H9 (cell line): Measurements from ENCODE around the gene MCCC1. TPM values are rescaled to one million over a fixed set of nuclear protein-coding genes. Genes with fewer than 3 reads are reported as not detected.
"Not testable (repeated sequence)": the region's sequence is repeated elsewhere in the genome, so short reads cannot be mapped to it uniquely, and the experiment has no call there.

ENCODE experiments used
- DNase-seq: peaks from one replicate; pipeline ENCODE4 v3.0.0-alpha.2; 2017
- H2AFZ ChIP-seq: one replicate; pipeline ENCODE4 v1.6.1; 2013; ENCODE audit warnings: mild to moderate bottlenecking, low read length, control low read depth, moderate library complexity
- H2AK5ac ChIP-seq: 2 replicates; pipeline ENCODE4 v1.6.1; 2013; ENCODE audit warnings: low read length, control low read depth, mixed read lengths; ENCODE audit not compliant: insufficient read length
- H2BK120ac ChIP-seq: one replicate; pipeline ENCODE4 v1.6.1; 2013; ENCODE audit warnings: low read depth, mild to moderate bottlenecking, low read length, control low read depth, inconsistent platforms; ENCODE audit not compliant: poor library complexity, severe bottlenecking
- H2BK12ac ChIP-seq: 2 replicates; pipeline ENCODE4 v1.6.1; 2013; ENCODE audit warnings: low read length, control low read depth, mixed read lengths, low read depth; ENCODE audit not compliant: insufficient read length
- H2BK15ac ChIP-seq: 2 replicates; pipeline ENCODE4 v1.6.1; 2013; ENCODE audit warnings: low read depth, low read length, control low read depth
- H2BK20ac ChIP-seq: one replicate; pipeline ENCODE4 v1.6.1; 2013; ENCODE audit warnings: low read depth, mild to moderate bottlenecking, low read length, control low read depth, inconsistent platforms; ENCODE audit not compliant: poor library complexity, severe bottlenecking
- H2BK5ac ChIP-seq: 2 replicates; pipeline ENCODE4 v1.6.1; 2013; ENCODE audit warnings: low read length, control low read depth, mixed read lengths; ENCODE audit not compliant: insufficient read length
- H3K14ac ChIP-seq: 2 replicates; pipeline ENCODE4 v1.6.1; 2013; ENCODE audit warnings: low read length, control low read depth; ENCODE audit not compliant: insufficient read depth
- H3K18ac ChIP-seq: 2 replicates; pipeline ENCODE4 v1.6.1; 2013; ENCODE audit warnings: low read depth, mild to moderate bottlenecking, mixed read lengths, low read length, control low read depth; ENCODE audit not compliant: insufficient read length
- H3K23ac ChIP-seq: 2 replicates; pipeline ENCODE4 v1.6.1; 2013; ENCODE audit warnings: low read length, control low read depth, mixed read lengths, low read depth; ENCODE audit not compliant: insufficient read length
- H3K23me2 ChIP-seq: 2 replicates; pipeline ENCODE4 v1.6.1; 2013; ENCODE audit warnings: low read depth, mild to moderate bottlenecking, mixed read lengths, low read length, control low read depth; ENCODE audit not compliant: insufficient read length, poor library complexity, severe bottlenecking
- H3K27ac ChIP-seq: 2 replicates; pipeline ENCODE4 v1.5.1; 2013; ENCODE audit warnings: low read length, control low read depth, mixed read lengths, low read depth; ENCODE audit not compliant: insufficient read length
- H3K27me3 ChIP-seq: 2 replicates; pipeline ENCODE4 v1.6.1; 2013; ENCODE audit warnings: low read length, control low read depth, inconsistent platforms; ENCODE audit not compliant: insufficient read depth
- H3K4ac ChIP-seq: 2 replicates; pipeline ENCODE4 v1.6.1; 2013; ENCODE audit warnings: low read depth, mild to moderate bottlenecking, control low read depth, inconsistent platforms, low read length, moderate library complexity
- H3K4me1 ChIP-seq: 2 replicates; pipeline ENCODE4 v1.6.1; 2013; ENCODE audit warnings: low read length, control low read depth, inconsistent platforms; ENCODE audit not compliant: insufficient read depth
- H3K4me2 ChIP-seq: 2 replicates; pipeline ENCODE4 v1.6.1; 2013; ENCODE audit warnings: low read length, control low read depth, mixed read lengths; ENCODE audit not compliant: insufficient read length, insufficient read depth
- H3K56ac ChIP-seq: 2 replicates; pipeline ENCODE4 v1.6.1; 2013; ENCODE audit warnings: low read depth, mild to moderate bottlenecking, mixed read lengths, low read length, control low read depth; ENCODE audit not compliant: insufficient read length
- H3K79me1 ChIP-seq: 2 replicates; pipeline ENCODE4 v1.6.1; 2013; ENCODE audit warnings: low read depth, mild to moderate bottlenecking, moderate library complexity, low read length, control low read depth, inconsistent platforms; ENCODE audit not compliant: insufficient read depth, poor library complexity, severe bottlenecking
- H3K79me2 ChIP-seq: 2 replicates; pipeline ENCODE4 v1.6.1; 2013; ENCODE audit warnings: low read length, control low read depth, inconsistent platforms; ENCODE audit not compliant: insufficient read depth
- H3K9ac ChIP-seq: 2 replicates; pipeline ENCODE4 v1.6.1; 2013; ENCODE audit warnings: low read length, control low read depth, mixed read lengths; ENCODE audit not compliant: insufficient read length; ENCODE audit errors: extremely low read depth
- H3K9me3 ChIP-seq: one replicate; pipeline ENCODE4 v1.6.1; 2013; ENCODE audit warnings: low read depth, low read length, inconsistent platforms; ENCODE audit not compliant: control insufficient read depth
- H3T11ph ChIP-seq: one replicate; pipeline ENCODE4 v1.6.1; 2013; ENCODE audit warnings: mild to moderate bottlenecking, low read length, control low read depth, inconsistent platforms
- H4K20me1 ChIP-seq: one replicate; pipeline ENCODE4 v1.6.1; 2013; ENCODE audit not compliant: control insufficient read depth, insufficient read length, insufficient read depth
- H4K5ac ChIP-seq: 2 replicates; pipeline ENCODE4 v1.6.1; 2013; ENCODE audit warnings: low read depth, mild to moderate bottlenecking, mixed read lengths, low read length, control low read depth; ENCODE audit not compliant: insufficient read length
- H4K8ac ChIP-seq: replicated peaks from 2 replicates; pipeline ENCODE4 v1.6.1; 2013; ENCODE audit warnings: low read length, control low read depth, mixed read lengths, low read depth; ENCODE audit not compliant: insufficient read length
- H4K91ac ChIP-seq: 2 replicates; pipeline ENCODE4 v1.6.1; 2013; ENCODE audit warnings: low read depth, mild to moderate bottlenecking, moderate library complexity, mixed read lengths, low read length, control low read depth; ENCODE audit not compliant: insufficient read length
- H3K27ac Mint-ChIP-seq, 3 experiments: 2 replicates in 2 of 3; 3 replicates in 1 of 3; pipeline ENCODE4 v1.8.0; 2020 to 2021; ENCODE audit warnings: mixed read lengths in 3 of 3, mild to moderate bottlenecking in 1 of 3, moderate library complexity in 1 of 3
- H3K27me3 Mint-ChIP-seq: 2 replicates; pipeline ENCODE4 v1.8.0; 2021; ENCODE audit warnings: low read depth, mild to moderate bottlenecking, moderate library complexity, mixed read lengths
- H3K36me3 Mint-ChIP-seq, 3 experiments: 2 replicates in 2 of 3; 3 replicates in 1 of 3; pipeline ENCODE4 v1.8.0; 2020 to 2021; ENCODE audit warnings: low read depth in 3 of 3, mixed read lengths in 3 of 3; ENCODE audit not compliant: insufficient read depth in 1 of 3
- H3K4me1 Mint-ChIP-seq, 2 experiments: 2 replicates each; pipeline ENCODE4 v1.8.0; 2020; ENCODE audit warnings: mixed read lengths in 2 of 2
- H3K4me3 Mint-ChIP-seq, 2 experiments: 2 replicates in 1 of 2; 3 replicates in 1 of 2; pipeline ENCODE4 v1.8.0; 2020 to 2021; ENCODE audit warnings: mild to moderate bottlenecking in 2 of 2, mixed read lengths in 2 of 2, moderate library complexity in 1 of 2
- H3K9me3 Mint-ChIP-seq, 2 experiments: 2 replicates in 1 of 2; 3 replicates in 1 of 2; pipeline ENCODE4 v1.8.0; 2020; ENCODE audit warnings: mild to moderate bottlenecking in 2 of 2, mixed read lengths in 2 of 2, moderate library complexity in 1 of 2
- CTCF ChIP-seq: fragments of 200-600 bp; sonication (generic); conservative IDR thresholded peaks from 3 replicates; pipeline ENCODE4 v1.8.0; 2021; ENCODE audit warnings: antibody characterized with exemption, mild to moderate bottlenecking
- WGBS: extraction: QIAGEN DNeasy Blood & Tissue Kit; methylation state at CpG from one replicate; pipeline ENCODE4 v1.1.7; 2013; ENCODE audit warnings: missing lambda C conversion rate, low lambda C conversion rate, mixed read lengths; ENCODE audit not compliant: insufficient read length; ENCODE audit errors: extremely low coverage; 5-methylcytosine and 5-hydroxymethylcytosine counted together
- total RNA-seq: library from RNA; stranded (reverse); gene quantifications from 2 replicates; pipeline ENCODE4 v1.2.1, GENCODE V29; 2021

The MCCC1 gene
- total RNA-seq, 1 experiment from 2014 or later, result 18.3 TPM

DNA sequence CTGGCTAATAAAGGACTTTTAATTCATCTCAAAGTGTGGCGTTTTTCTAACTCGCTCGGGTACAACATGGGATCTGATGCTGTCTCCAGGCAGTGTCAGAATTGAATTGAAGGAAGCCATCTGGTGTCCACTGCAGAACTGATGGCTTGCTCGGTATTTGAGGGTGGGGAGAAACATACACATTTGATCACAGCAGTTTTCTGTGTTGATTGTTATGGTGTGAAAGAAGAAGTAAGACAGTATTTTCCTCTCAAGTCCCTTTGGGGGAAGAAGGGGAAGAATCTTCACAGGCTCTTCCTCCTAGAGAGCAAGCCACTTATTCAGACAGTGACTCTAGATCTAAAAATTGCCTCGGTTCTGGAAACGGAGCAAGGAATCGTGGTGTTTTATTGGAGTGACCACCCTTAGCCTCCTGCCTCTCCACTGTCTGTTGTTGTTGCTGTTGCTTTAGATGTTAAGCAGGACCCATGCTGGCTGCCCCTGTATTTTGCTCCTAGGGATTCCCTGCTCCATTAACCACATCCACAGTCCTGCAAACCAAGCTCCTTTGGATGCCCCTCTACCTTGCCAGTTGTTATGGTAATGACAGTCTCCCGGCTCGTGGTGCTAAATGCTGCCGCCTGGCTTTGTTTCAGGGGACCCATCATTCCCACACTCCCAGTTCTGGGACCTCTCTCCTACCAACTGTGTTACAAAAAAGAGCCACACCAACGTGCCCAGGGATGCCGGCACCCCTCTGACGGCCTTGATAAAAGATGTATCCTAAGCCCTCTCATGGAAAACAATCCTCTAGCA, 15.3 kb upstream of the MCCC1 start:
- H3K9me3 Mint-ChIP-seq, result peaks cover 7 to 19% of the 10 kb centered on the region in 2 experiments
- peak; percentile 42; the same call in 2 of the 3 replicates for TF ChIP-seq CTCF

GRCh38 chr3:183109847-183110246, 10.6 kb upstream of the MCCC1 start:
- H3K4me1 ChIP-seq, H3K79me2 ChIP-seq, H3K36me3 Mint-ChIP-seq: not testable (repeated sequence)

More for the DNA sequence above, 15.3 kb upstream of the MCCC1 start:
- H4K20me1 ChIP-seq, result no peaks in the 10 kb centered on the region
- no peaks in the 10 kb centered on the region for H3K9me3 ChIP-seq
- no peak overlapping the region for H2BK120ac ChIP-seq
- H3K9ac ChIP-seq, result no peak overlapping the region
- H3K4me1 ChIP-seq, result peaks cover 7% of the 10 kb centered on the region; the same call in 1 of the 2 replicates
- peak overlapping the region; percentile 27 to 61; a peak in 3 of 5 replicates for H3K4me3 Mint-ChIP-seq
- no peak overlapping the region for H3K56ac ChIP-seq
- H3K4me2 ChIP-seq, result no peak overlapping the region
- no peaks in the 10 kb centered on the region for H3K79me2 ChIP-seq
- H3K23ac ChIP-seq, result no peak overlapping the region
- no peak overlapping the region for H2BK20ac ChIP-seq
- peak overlapping the region; percentile 45 to 88 (median 85); a peak in 6 of 7 replicates for H3K27ac Mint-ChIP-seq
- H2AFZ ChIP-seq, result no peak overlapping the region
- no peak overlapping the region for H3K27ac ChIP-seq
- H3T11ph ChIP-seq, result no peak overlapping the region
- H3K4me1 Mint-ChIP-seq, result peaks cover 20 to 38% of the 10 kb centered on the region in 2 experiments
- DNase-seq, result peak; percentile 73
- WGBS, result no CpG with 5 or more reads among the region's 13 CpGs
- H2BK5ac ChIP-seq, result no peak overlapping the region
- H2AK5ac ChIP-seq, result no peak overlapping the region
- H2BK12ac ChIP-seq, result no peak overlapping the region
- H3K27me3 Mint-ChIP-seq, result peaks cover 28% of the 10 kb centered on the region
- no peak overlapping the region for H4K91ac ChIP-seq
- no peaks in the 10 kb centered on the region for H3K79me1 ChIP-seq
- H3K14ac ChIP-seq, result no peak overlapping the region
- no peak overlapping the region for H4K5ac ChIP-seq
- no peak overlapping the region for H4K8ac ChIP-seq
- peaks cover 3% of the 10 kb centered on the region for H3K23me2 ChIP-seq
- peaks cover 0 to 9% (median 3%) of the 10 kb centered on the region in 3 experiments; a peak in 5 of 7 replicates for H3K36me3 Mint-ChIP-seq
- no peak overlapping the region for H2BK15ac ChIP-seq
- no peak overlapping the region for H3K18ac ChIP-seq
- peaks cover 3% of the 10 kb centered on the region; the same call in 1 of the 2 replicates for H3K27me3 ChIP-seq
- H3K4ac ChIP-seq, result no peak overlapping the region

More at GRCh38 chr3:183109847-183110246, 10.6 kb upstream of the MCCC1 start:
- not testable (repeated sequence) for H3K79me1 ChIP-seq, H3K4ac ChIP-seq, H2BK120ac ChIP-seq, H2AK5ac ChIP-seq, H3K4me3 Mint-ChIP-seq, H2BK15ac ChIP-seq, H3K23ac ChIP-seq, H3T11ph ChIP-seq, H2BK20ac ChIP-seq, H3K4me2 ChIP-seq, H4K8ac ChIP-seq, H3K9ac ChIP-seq, H3K27ac Mint-ChIP-seq, H2BK12ac ChIP-seq, H2AFZ ChIP-seq, H3K23me2 ChIP-seq, DNase-seq, H3K18ac ChIP-seq, H3K14ac ChIP-seq, H2BK5ac ChIP-seq, H3K27me3 Mint-ChIP-seq, H4K20me1 ChIP-seq, H3K27me3 ChIP-seq, H4K5ac ChIP-seq, H3K9me3 ChIP-seq, H3K56ac ChIP-seq, H3K27ac ChIP-seq, H4K91ac ChIP-seq
- Mint-ChIP-seq H3K4me1 (peaks cover 12 to 16% of the 10 kb centered on the region in 2 experiments), H3K9me3 (peaks cover 11 to 22% of the 10 kb centered on the region in 2 experiments)
- WGBS, result no CpG with 5 or more reads among the region's 1 CpG
